Stimulated activated CD4-positive, alpha-beta T cell treated with anti-CD3 and anti-CD28 coated beads, Interleukin-1b, Interleukin-23, amount 100 ng/mL, for 24 hours (primary cell): ENCODE measurements around the gene DBH.
"Not testable (repeated sequence)": the region's sequence is repeated elsewhere in the genome, so short reads cannot be mapped to it uniquely, and the experiment has no call there.

Experiments used
- DNase-seq, 4 experiments: peaks; one replicate each; pipeline ENCODE4 v3.0.0-alpha.2; 2020; ENCODE audit warnings: low read depth in 4 of 4, low spot score in 1 of 4

The DBH gene

GRCh38 chr9:133621725-133622267 lies 14.4 kb upstream of the DBH start:
- DNase-seq, result no peak

- DNase-seq, result no peak
Observed at GRCh38 chr9:133622555-133622954, 13.6 kb upstream of the DBH start.

DNA sequence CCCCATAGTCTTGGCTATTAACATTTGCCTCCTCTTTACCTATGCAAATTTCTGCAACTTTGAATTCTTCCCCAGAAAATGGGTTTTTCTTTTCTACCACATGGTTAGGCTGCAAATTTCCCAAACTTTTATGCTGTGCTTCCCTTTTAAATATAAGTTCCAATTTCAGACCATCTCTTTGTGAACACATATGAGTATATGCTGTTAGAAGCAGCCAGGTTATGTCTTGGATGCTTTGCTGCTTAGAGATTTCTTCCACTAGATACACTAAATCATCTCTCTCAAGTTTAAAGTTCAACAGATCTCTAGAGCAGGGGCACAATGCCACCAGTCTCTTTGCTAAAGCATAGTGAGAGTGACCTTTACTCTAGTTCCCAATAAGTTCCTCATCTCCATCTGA lies 10.2 kb upstream of the DBH start:
- DNase-seq, result not testable (repeated sequence)

DNA sequence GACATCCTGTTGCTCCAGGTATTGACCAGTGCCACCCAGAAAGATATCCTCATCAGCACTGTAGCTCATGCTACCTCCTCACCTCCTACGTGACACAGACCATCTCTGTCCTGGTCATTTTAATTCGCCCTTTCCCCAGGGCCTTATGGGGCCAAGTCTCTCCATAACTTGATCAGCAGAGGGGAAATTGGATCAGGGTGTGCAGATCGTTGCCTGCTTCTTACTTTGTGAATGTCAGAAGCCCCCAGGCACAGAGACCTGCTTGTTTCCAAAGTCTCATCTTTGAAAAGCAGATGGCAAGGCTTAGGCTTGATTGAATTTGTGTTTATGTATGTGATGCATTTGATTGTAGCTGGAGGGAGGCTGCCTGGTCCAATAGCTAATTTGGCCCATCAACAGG lies 8.8 kb upstream of the DBH start:
- no peak for DNase-seq

DNA sequence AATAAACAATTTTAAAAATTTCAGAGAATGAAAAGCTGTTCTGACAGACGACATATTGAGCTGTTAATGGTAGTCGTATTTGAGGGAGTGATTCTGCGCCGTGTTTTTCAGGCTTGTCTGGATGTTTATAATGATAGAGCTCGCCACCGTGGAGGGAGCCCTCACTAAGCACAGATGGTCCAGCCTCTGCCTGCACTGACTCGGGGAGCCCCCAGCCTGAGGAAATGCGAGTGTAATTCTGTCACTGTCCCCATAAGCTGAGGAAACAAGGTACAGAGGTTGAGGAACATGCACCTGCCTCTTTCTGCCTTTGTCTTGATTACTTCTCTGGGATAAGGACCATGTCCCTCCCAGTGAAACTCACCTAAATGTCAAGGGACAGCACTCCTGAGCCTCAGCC lies 7.4 kb upstream of the DBH start:
- no peak for DNase-seq

DNA sequence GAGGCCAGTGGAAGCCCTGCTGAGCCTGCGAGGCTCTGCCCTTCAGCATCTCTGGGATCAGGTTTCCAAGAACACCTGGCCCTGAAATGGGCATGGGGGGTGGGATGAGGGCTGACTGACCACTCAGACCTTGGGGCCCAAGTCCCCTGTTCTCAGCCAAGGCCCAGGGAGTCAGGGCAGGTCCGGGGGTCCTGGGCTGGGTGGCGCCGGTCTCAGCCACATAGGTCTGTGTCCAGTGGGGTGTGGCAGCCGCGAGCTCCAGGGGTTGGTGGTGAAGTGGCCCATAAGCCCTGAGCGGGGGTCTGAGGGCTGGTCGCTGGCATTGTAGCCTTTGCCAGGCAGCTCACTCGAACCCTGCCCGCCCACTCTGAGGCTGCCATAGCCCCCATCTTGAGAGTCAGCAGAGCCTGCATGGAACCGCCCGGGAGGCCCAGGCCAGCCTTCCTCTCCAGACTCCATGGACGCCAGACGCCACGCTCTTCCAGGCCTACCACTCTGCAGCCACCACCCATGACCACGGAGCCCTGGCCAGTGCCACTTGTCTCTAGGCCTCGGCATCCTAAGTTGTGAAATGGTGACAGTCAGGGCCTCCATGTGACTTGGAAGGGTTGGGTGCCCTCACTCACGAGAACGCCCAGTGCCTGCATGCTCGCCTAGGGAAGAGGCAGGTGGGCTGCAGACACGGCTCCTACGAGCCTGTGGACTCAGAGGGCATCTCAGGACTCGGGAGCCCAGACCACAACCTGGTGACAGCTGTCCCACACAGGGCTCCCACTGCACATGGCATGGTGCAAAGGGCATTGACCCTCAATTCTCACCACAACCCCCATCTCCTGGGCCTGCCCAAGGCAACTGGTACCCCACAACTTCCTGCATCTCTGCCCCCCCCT lies 6.7 kb upstream of the DBH start:
- no peak for DNase-seq

DNA sequence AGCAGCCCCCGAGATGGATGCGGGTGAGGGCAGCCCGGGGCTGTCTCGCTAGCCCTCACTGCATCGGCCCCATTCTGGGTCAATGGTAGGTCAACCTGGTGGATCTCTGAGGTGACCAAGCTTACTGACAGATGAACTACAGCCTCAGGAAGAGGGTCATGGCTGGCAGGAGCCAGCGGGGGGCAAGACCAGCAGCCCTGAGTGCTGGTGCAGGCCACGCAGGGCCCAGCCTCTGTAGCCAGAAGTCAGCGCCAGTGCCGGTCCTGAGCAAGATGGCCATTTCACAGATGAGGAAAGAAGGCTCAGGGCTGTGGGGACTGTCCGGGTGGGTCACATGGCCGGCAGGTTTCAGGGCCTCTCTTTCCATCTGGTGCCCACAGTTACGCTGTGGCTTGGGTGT lies 5.1 kb upstream of the DBH start:
- DNase-seq, result no peak

DNA sequence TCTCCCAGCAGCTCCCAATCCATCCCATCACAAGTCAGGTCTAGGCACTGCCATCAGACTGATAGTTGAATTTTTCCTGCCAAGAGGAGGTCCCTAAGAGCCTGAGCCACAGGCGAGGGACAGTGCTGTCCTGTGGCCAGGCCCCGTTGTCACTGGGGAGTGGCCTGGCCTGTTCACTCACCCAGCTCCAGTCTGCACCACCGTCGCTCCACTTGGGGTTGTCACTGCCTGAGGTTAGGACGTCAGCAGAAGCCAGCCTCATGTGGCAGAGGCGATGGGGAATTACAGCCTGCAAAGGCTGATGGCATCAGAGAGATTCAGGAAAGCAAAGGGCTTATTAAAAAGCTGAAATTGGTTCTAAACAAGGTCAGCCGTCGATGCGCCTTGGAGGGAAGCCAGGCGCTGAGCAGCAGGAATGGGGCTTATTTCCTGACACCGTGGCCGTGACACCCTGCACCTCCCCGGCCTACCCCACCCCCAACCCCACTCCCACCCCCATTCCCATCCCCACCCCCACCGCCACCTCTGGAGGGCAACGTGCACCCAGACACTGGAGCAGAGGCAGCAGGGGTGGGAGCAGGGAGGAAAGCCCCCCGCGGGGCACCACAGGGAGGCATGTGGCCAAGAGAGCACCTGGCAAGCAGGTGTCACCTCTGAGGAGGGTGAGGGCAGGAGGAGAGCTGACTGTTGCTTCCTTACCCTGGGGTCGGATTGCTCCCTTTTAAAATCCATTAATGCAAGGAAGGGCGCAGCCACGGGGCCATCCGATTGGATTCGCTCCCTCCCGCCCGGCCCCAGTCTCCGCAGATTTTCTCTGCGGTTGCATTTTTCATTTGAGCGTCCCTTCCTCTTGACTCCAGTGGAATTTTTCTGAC lies 3.1 kb upstream of the DBH start:
- DNase-seq, result no peak

DNA sequence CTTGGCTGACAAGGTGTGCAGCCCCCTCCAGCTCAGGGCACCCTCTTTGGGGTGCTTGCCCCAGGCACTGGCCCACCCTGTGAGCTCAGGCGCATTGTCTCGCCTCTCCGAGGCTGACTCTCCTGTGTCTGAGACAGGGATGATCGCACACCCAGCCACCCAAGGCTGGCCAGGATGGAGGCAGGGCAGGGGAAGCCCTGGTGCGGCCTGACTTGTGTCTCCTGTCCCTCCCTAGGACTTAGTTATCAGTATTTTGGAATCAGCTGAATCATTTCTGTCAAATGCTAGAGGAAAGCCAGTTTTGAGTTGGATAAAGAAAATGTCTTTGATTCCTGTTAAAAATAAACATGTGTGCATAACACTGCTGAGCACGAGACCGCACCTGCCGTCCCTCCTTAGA lies 2.5 kb upstream of the DBH start:
- DNase-seq, result no peak

DNA sequence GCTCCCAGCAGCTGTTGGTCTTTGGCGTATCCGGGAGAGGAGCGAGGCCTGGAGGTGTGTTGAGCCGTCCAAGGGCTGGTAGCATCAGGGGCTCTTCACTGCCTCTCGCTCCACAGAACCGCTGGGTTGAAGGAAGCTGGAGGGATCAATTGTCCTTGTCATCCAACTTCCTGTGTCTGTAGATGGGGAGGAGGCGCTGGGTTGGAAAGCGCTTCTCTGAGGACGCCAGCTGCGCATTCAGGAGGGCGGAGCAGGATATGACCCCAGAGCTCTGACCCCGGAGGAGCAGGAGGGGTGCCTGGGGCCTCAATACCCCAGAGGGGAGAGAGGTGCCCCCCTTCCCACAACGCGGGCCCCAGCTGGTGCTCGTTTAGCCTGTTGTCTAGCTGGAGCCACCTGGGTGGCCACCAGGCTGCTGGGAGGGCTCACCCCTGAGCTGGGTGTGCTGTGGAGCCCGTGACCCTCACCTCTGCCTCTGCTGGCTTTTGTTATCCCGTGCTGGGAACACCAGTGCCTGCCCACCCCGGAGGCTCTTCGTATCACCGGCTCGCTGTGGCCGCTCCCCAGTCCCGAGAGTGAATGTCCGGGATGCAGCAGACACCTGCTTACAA lies 2.0 kb upstream of the DBH start:
- no peak for DNase-seq

- DNase-seq, result no peak
Observed at GRCh38 chr9:133635098-133635497, 1.1 kb upstream of the DBH start.

GRCh38 chr9:133636902-133637301 lies 739 bp downstream of the DBH start:
- DNase-seq, result no peak

GRCh38 chr9:133637451-133638055 lies 1.4 kb downstream of the DBH start:
- no peak for DNase-seq

DNA sequence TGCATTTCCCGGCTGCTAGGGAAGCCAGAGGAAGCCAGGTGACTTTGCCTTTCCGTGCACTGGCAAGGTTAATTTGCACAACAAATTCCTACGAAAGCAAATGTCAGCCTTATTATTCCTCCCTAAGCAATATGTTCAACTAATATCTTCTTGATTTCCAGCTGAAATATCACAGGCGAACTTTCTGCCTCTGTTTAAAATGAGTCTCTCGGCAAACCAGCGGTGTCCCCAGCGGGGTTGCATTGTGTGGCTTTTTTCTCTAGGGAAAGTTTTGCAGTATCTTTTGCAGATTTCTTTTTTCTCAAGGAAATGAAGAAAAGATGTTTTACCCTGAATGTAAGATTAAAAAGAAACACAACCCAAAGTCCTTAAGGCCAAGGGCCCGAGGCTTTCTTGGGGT lies 1.9 kb downstream of the DBH start:
- DNase-seq, result no peak

- DNase-seq, result no peak
Observed at GRCh38 chr9:133638711-133639110, 2.5 kb downstream of the DBH start.

DNA sequence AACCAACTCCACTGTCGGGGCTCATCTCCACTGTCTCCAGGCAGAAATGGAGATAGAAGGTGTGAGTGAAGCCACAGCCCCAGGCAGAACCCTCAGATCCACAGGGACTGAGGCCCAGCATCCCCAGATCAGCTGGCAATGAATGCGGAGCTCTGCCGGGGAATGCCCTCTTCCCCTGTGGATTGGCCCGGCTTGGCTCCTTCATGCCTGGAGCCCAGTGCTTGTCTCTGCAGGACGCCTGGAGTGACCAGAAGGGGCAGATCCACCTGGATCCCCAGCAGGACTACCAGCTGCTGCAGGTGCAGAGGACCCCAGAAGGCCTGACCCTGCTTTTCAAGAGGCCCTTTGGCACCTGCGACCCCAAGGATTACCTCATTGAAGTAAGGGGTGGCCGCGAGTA lies 3.5 kb downstream of the DBH start:
- no peak for DNase-seq

- no peak for DNase-seq
Observed at GRCh38 chr9:133640160-133640559, 4.0 kb downstream of the DBH start.

GRCh38 chr9:133640580-133641395 lies 4.6 kb downstream of the DBH start:
- no peak for DNase-seq

DNA sequence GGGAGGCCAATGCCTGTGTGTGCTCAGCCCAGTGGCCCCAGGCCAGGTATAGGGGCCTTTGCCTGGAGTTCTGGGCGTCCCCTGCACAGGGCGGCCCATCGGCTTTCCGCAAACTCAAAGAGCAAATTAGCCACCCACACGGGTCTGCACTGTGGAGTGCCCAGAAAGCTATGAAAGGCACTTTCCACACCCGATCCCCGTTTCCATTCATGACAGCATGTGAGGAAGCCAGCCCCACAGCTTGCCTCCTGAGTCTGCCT lies 5.2 kb downstream of the DBH start:
- no peak for DNase-seq

DNA sequence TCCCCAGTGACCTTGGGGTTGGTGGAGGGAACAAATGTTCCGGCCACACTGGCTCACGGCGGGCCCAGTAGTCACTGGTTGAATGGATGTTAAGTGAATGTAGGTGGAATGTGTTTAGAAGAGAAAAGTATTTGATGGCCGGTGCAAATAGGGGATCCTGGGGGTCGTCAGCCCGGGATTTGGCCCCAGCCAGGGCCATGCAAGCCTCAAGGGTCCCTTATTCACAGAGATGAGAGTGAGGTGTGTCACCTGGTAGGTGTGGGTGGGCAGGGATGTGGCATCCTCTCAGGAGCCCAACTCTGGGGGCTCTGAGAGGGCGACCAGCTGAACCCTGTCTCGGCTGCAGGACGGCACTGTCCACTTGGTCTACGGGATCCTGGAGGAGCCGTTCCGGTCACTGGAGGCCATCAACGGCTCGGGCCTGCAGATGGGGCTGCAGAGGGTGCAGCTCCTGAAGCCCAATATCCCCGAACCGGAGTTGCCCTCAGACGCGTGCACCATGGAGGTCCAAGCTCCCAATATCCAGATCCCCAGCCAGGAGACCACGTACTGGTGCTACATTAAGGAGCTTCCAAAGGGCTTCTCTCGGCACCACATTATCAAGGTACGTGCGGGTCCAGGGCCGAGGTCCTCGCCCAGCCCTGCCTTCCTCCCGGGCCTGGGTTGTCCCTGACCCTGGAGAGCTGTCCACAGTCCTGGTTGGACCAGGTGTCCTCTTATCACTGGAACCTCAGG lies 5.9 kb downstream of the DBH start:
- DNase-seq, result no peak
